Esophagus squamous epithelium (tissue), 5 donors: Measurements from ENCODE around the gene INTS1. TPM values are rescaled to one million over a fixed set of nuclear protein-coding genes. Genes with fewer than 3 reads are reported as not detected.

Experiments
- DNase-seq: peaks from one replicate; lab custom pipeline; 2025; lab: John Stamatoyannopoulos, UW
- H3K27ac ChIP-seq, 4 donors: fragments of 200-600 bp; sonication (generic); one replicate each; pipeline ENCODE4 v1.5.1; 2016 to 2019; ENCODE audit warnings: mild to moderate bottlenecking in 1 of 4
- H3K27me3 ChIP-seq, 4 donors: fragments of 200-600 bp; sonication (generic); 1 replicate in 3 of 4; 2 replicates in 1 of 4; pipeline versions ENCODE4 v1.5.1 to v1.6.0; 2017 to 2021; ENCODE audit warnings: antibody characterized with exemption in 1 of 4
- H3K36me3 ChIP-seq, 3 donors: fragments of 200-600 bp; sonication (generic); one replicate each; pipeline ENCODE4 v1.5.1; 2016 to 2019
- H3K4me1 ChIP-seq, 3 donors: fragments of 200-600 bp; sonication (generic); one replicate each; pipeline ENCODE4 v1.5.1; 2017 to 2019
- H3K4me3 ChIP-seq, 4 donors: fragments of 200-600 bp; sonication (generic); 1 replicate in 3 of 4; 2 replicates in 1 of 4; pipeline ENCODE4 v1.5.1; 2016 to 2019; ENCODE audit warnings: mild to moderate bottlenecking in 2 of 4, moderate library complexity in 1 of 4
- H3K9me3 ChIP-seq, 3 donors: fragments of 200-600 bp; sonication (generic); one replicate each; pipeline ENCODE4 v1.5.1; 2016 to 2019
- CTCF ChIP-seq, 6 experiments: fragments of 450-650 bp in 4 of 6; fragments of 200-600 bp in 2 of 6; sonication (generic) in 2 of 6; IDR thresholded peaks; one replicate each; pipeline ENCODE4 v1.5.1; 2016 to 2019; ENCODE audit warnings: antibody characterized with exemption in 6 of 6, mild to moderate bottlenecking in 4 of 6, moderate library complexity in 4 of 6
- POLR2A ChIP-seq, 4 donors: fragments of 450-650 bp; IDR thresholded peaks; one replicate each; pipeline ENCODE4 v1.6.1; 2017; ENCODE audit warnings: antibody characterized with exemption in 4 of 4, mild to moderate bottlenecking in 4 of 4, moderate library complexity in 3 of 4
- WGBS, 2 donors: methylation state at CpG; one replicate each; pipeline ENCODE4 v1.1.5; 2018; 5-methylcytosine and 5-hydroxymethylcytosine counted together
- intact Hi-C: fragments of 100-400 bp; cut with DNase I; formaldehyde crosslinking; loops from one replicate; pipeline ENCODE4 v1.15.0; 2022
- total RNA-seq, 4 donors: library from RNA; depleted of rRNA; stranded (reverse); fragments of >200 nt; gene quantifications; one replicate each; pipeline ENCODE4 v1.1.0, GENCODE V29; 2016
- donor health status: DM: yes; HTN: yes; CAD: no.

INTS1 gene
- total RNA-seq, 4 donors from 2014 or later, result 27.8 to 45.3 (median 36.6) TPM

- 0% methylated on average over 5 of the region's 69 CpGs; no CpG with 5 or more reads in 1 of the 2 donors for WGBS, 2 donors
- intact Hi-C loops, result no loop called here
- Histone ChIP-seq H3K27me3 (no peaks in the 10 kb centered on the region), H3K4me3 (peak within 1 kb of the TSS; percentile 73 to 97 (median 77)), H3K36me3 (no peaks in the 10 kb centered on the region), H3K27ac (peak within 1 kb of the TSS; percentile 87 to 96 (median 90)), H3K4me1 (peaks cover 59 to 95% (median 81%) of the 10 kb centered on the region in 3 donors), H3K9me3 (no peaks in the 10 kb centered on the region)
- TF ChIP-seq POLR2A (IDR thresholded peaks at IDR 0.05), result peak in 3 of 4 donors; percentile 71 to 97 (median 97)
- TF ChIP-seq CTCF (IDR thresholded peaks at IDR 0.05), result peak in 1 of 6 experiments; percentile 12
- DNase-seq, result no peak
Observed at GRCh38 chr7:1458683-1459511, 45.3 kb downstream of the INTS1 start, which contains the start of gene MICALL2. TSS of gene MICALL2 (minus strand) at chr7:1459470. CDS start at chr7:1459326, 144 bp downstream.

- peak overlapping the region; percentile 86 to 96 (median 89) for H3K27ac ChIP-seq
- intact Hi-C loops, result no loop called here
- 23% methylated on average over 11 of the region's 23 CpGs; no CpG with 5 or more reads in 1 of the 2 donors for WGBS, 2 donors
- H3K4me1 ChIP-seq, result peaks cover 63 to 95% (median 81%) of the 10 kb centered on the region in 3 donors
- TF ChIP-seq CTCF (IDR thresholded peaks at IDR 0.05) (no peak), POLR2A (IDR thresholded peaks at IDR 0.05) (no peak)
- no peaks in the 10 kb centered on the region for H3K36me3 ChIP-seq
- no peaks in the 10 kb centered on the region for H3K27me3 ChIP-seq
- H3K4me3 ChIP-seq, result peak overlapping the region; percentile 73 to 97 (median 77)
- no peaks in the 10 kb centered on the region for H3K9me3 ChIP-seq
- no peak for DNase-seq
Observed at GRCh38 chr7:1457949-1458682, 46.1 kb downstream of the INTS1 start.

- Histone ChIP-seq H3K9me3 (no peaks in the 10 kb centered on the region), H3K4me1 (peaks cover 71 to 95% (median 83%) of the 10 kb centered on the region in 3 donors), H3K4me3 (peak overlapping the region; percentile 73 to 97 (median 77)), H3K27ac (peak overlapping the region in 2 of 4 donors; percentile 86 to 91), H3K36me3 (no peaks in the 10 kb centered on the region), H3K27me3 (no peaks in the 10 kb centered on the region)
- TF ChIP-seq POLR2A (IDR thresholded peaks at IDR 0.05) (no peak), CTCF (IDR thresholded peaks at IDR 0.05) (no peak)
- DNase-seq, result no peak
- 23 to 35% methylated on average over 6 of the region's 18 CpGs for WGBS, 2 donors
- intact Hi-C loops, result no loop called here
Observed at GRCh38 chr7:1457059-1457948, 46.9 kb downstream of the INTS1 start.

DNA sequence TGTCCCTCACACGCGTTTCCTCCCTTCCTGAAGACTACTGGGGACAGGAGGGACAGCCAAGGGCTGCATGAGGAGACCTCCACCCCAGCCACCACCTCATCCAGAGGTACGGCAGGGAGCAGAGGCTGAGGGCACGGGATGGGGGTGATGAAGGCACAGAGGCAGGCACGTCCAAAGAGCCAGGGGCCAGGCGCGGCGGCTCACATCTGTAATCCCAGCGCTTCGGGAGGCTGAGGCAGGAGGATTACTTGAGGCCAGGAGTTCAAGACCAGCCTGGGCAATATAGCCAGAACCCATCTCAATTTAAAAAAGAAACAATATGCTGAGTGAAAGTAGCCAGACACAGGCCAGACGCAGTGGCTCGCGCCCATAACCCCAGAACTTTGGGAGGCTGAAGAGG lies 48.2 kb downstream of the INTS1 start:
- DNase-seq, result no peak

More for the DNA sequence above, 48.2 kb downstream of the INTS1 start:
- Histone ChIP-seq H3K27ac (peak overlapping the region; percentile 61 to 81 (median 76)), H3K9me3 (no peaks in the 10 kb centered on the region), H3K27me3 (no peaks in the 10 kb centered on the region), H3K4me3 (peak overlapping the region in 3 of 4 donors; percentile 29 to 47 (median 32)), H3K4me1 (peaks cover 74 to 95% (median 86%) of the 10 kb centered on the region in 3 donors), H3K36me3 (no peaks in the 10 kb centered on the region)
- intact Hi-C loops, result no loop called here
- TF ChIP-seq CTCF (IDR thresholded peaks at IDR 0.05) (no peak), POLR2A (IDR thresholded peaks at IDR 0.05) (no peak)
- WGBS, 2 donors, result 64 to 91% methylated on average over 9 to 13 of the region's 13 CpGs
